ENCODE data around the gene DCANP1.
A peak's percentile ranks its signal among the peaks of the same experiment; 100 is the strongest.

The DCANP1 gene

DNA sequence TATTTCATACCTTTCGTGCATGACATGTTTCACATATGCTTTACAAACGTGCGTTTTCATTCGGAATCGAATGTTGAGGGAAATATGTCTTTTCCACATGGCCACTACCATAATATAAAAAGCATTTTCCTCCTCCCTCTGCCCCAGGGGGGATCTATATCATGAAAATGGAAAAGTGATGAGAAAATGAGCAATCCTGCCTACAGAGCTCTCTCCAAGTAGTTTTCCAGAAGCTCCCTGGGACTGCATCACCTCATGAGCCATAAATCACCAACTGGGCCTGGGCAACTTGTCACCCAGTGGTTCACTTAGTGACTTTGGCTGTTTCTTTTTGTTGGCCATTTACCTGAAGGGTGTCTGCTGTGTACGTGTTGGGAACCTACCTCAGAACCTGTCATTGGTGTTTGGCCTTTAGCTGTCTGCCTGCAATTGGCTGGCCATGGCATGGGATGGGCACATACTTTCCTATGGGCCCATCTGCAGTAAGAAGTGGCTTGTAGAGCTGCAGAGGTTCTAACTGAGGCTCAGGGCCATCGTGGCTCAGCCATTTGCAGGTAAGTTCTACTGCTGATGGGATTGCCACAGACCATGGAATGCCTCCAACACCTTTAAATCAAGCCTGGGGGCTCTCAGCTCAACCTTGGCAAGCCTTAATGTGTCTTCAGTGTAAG is 14.5 kb upstream of the DCANP1 start:
- no peak for TF ChIP-seq CTCF (IDR thresholded peaks at IDR 0.05; ENCODE audit: borderline replicate concordance, insufficient read depth, low read depth, low read length)

DNA sequence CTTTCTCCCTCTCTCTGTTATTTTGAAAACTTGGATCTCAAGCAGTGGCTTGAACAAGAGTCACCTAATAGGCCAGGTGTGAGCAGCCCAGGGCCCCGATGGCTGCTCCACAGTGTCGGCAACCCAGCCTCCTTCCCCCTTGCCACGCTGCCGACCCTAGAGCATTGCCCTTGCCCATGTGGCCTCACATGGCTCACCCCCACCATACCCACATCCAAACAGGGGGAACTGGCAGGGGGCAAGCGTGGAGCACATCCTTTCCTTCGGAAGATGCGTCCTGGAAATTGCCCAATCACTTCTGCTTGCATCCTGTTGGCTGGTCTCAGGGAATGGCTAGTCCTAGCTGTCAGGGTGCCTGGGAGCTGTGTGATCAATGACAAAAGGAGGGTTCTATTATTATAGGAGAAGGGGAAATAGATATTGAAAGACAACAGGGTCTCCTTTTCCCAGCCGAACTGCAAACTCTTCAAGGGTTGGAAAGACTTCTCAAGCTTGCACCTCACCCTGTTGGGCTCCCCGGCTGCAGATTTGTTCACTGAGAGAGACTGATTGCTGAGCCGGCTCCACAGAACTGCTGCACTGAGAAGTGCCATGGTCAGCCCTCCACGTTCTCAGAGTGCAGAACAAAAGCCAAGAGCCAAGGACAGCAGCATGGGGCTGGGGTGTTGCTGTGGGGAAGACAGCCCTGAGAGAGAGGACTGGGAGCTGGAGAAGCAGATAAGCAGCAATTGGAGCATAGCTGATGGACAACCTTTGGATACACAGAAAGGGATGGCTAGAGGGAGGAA is 13.3 kb upstream of the DCANP1 start:
- no peak overlapping the region for H3K4me3 ChIP-seq (ENCODE audit: low read depth, low read length)
- TF ChIP-seq CTCF (IDR thresholded peaks at IDR 0.05; ENCODE audit: borderline replicate concordance, insufficient read depth, low read depth, low read length), result no peak

More for the DNA sequence above, 14.5 kb upstream of the DCANP1 start:
- no peak overlapping the region for H3K4me3 ChIP-seq (ENCODE audit: low read depth, low read length)

DNA sequence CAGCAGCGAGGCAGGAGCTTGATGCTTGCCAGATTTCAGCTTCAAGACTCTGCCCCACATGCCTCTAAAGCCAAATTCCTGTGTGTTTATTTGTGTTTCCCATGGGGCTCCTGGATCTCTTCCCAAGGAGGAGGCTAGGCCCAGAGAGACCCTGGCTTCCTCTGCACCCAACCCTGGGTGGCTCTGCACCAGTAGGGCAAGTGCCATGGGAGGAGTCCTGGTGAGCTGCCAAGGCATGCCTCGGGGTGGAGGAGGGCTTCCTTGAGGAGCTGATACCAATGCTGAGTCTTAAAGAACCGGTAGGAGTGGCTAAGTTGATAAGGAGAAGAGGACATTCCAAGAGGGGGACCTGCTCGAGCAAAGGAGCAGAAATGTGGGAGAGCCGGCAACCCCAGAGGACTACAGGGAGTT is 11.8 kb upstream of the DCANP1 start:
- TF ChIP-seq CTCF (IDR thresholded peaks at IDR 0.05; ENCODE audit: borderline replicate concordance, insufficient read depth, low read depth, low read length), result no peak
- H3K4me3 ChIP-seq (ENCODE audit: low read depth, low read length), result no peak overlapping the region

GRCh38 chr5:135458356-135458755 is 11.2 kb upstream of the DCANP1 start:
- no peak overlapping the region for H3K4me3 ChIP-seq (ENCODE audit: low read depth, low read length)
- no peak for TF ChIP-seq CTCF (IDR thresholded peaks at IDR 0.05; ENCODE audit: borderline replicate concordance, insufficient read depth, low read depth, low read length)

DNA sequence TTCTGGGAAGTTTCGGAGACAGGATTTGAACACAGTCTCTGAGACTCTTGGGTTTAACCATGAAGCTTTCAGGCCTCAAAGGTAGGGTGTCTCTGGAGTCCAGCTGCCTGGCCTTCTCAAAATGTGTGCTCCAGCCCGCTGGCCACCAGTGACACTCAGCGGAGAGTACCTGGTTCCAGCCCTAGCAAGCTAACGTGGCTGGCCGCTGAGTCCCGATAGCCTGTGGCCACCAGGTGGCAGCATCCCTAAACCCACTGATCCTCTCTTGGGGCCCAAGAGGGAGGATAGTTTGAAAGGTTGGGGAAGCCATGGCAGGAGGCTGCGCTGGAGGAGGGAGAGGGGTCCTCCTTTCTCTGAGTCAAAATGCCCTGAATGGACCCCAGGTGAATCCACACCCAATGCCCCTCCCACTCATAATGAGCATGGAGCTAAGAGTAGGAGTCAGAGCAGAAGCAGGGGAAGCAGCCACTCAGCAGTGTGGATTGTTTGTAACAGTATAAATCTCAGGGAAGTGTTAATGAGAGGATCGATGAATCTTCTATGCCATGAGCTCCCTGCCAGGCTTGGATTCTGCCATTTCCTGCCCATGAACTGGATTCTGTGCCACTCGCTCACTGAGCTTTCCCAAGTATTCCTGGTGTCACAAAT is 10.4 kb upstream of the DCANP1 start:
- no peak overlapping the region for H3K4me3 ChIP-seq (ENCODE audit: low read depth, low read length)
- TF ChIP-seq CTCF (IDR thresholded peaks at IDR 0.05; ENCODE audit: borderline replicate concordance, insufficient read depth, low read depth, low read length), result peak; percentile 93

GRCh38 chr5:135456238-135457099 is 9.3 kb upstream of the DCANP1 start:
- no peak overlapping the region for H3K4me3 ChIP-seq (ENCODE audit: low read depth, low read length)
- TF ChIP-seq CTCF (IDR thresholded peaks at IDR 0.05; ENCODE audit: borderline replicate concordance, insufficient read depth, low read depth, low read length), result no peak

All from GM12875 (cell line).